ENCODE results near the gene ZNF280C. TPM values are rescaled to one million over a fixed set of nuclear protein-coding genes. Genes with fewer than 3 reads are reported as not detected.

ZNF280C gene, protein sequence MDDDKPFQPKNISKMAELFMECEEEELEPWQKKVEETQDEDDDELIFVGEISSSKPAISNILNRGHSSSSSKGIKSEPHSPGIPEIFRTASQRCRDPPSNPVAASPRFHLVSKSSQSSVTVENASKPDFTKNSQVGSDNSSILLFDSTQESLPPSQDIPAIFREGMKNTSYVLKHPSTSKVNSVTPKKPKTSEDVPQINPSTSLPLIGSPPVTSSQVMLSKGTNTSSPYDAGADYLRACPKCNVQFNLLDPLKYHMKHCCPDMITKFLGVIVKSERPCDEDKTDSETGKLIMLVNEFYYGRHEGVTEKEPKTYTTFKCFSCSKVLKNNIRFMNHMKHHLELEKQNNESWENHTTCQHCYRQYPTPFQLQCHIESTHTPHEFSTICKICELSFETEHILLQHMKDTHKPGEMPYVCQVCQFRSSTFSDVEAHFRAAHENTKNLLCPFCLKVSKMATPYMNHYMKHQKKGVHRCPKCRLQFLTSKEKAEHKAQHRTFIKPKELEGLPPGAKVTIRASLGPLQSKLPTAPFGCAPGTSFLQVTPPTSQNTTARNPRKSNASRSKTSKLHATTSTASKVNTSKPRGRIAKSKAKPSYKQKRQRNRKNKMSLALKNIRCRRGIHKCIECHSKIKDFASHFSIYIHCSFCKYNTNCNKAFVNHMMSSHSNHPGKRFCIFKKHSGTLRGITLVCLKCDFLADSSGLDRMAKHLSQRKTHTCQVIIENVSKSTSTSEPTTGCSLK
- total RNA-seq, result 7.1 and 12.1 TPM in 2 replicates

DNA sequence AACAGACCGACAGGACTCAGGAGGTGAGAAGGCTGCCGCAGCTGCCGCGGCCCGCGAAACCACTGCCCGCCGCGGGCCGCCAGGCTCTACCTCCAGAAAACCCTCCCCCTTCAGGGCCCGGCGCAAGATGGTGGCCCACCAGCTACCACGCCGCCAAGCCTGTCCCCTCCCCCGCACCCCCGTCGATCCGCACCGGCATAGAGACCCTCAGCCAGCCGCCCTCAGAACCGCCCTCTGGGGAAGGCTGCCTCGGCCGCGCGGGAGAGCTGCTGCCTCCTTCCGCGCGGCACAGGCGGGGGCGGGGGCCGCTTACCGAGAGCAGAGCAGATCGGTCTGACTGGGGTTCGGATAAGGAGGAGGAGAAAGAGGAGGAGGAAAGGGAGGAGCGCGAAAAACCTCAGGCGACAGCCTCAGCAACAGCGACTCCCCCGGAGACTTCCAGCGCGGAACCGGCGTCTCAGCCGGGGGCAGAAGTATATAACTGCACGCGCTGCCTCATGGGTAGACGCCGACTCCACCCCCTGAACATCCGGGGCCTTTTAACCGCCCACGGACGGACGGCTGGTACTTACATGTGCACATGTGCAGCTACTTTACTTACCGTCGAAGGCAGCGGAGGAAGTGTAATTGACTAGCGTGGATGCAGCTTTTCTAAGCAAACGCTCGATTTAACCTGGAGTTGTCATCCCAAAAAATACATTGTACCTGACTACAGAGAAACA, at the start of gene ZNF280C:
Gene ZNF280C (minus strand): TSS at position 451 of the 722 bp plus-strand sequence. CDS start 8,450 bp downstream, outside the sequence.
- peak; percentile 26 for TF ChIP-seq CTCF (IDR thresholded peaks at IDR 0.05; ENCODE audit: insufficient read depth, low read depth, low read length)
- DNase-seq (ENCODE audit: low read depth), result peak; percentile 92
- H3K4me3 ChIP-seq (ENCODE audit: low read depth, low read length), result peak within 1 kb of the TSS; percentile 71

- no peak for DNase-seq (ENCODE audit: low read depth)
- H3K4me3 ChIP-seq (ENCODE audit: low read depth, low read length), result no peak overlapping the region
- no peak for TF ChIP-seq CTCF (IDR thresholded peaks at IDR 0.05; ENCODE audit: insufficient read depth, low read depth, low read length)
These were observed 36.1 kb upstream of the ZNF280C start for GRCh38 chrX:130304587-130305368.

- no peak for TF ChIP-seq CTCF (IDR thresholded peaks at IDR 0.05; ENCODE audit: insufficient read depth, low read depth, low read length)
- no peak for DNase-seq (ENCODE audit: low read depth)
- no peak overlapping the region for H3K4me3 ChIP-seq (ENCODE audit: low read depth, low read length)
These were observed 33.3 kb upstream of the ZNF280C start for GRCh38 chrX:130301977-130302376.

- no peak for TF ChIP-seq CTCF (IDR thresholded peaks at IDR 0.05; ENCODE audit: insufficient read depth, low read depth, low read length)
- no peak for DNase-seq (ENCODE audit: low read depth)
- no peak overlapping the region for H3K4me3 ChIP-seq (ENCODE audit: low read depth, low read length)
These were observed 32.7 kb upstream of the ZNF280C start for GRCh38 chrX:130301405-130301804.

GRCh38 chrX:130300010-130300282, 31.2 kb upstream of the ZNF280C start:
- DNase-seq (ENCODE audit: low read depth), result no peak
- H3K4me3 ChIP-seq (ENCODE audit: low read depth, low read length), result peak overlapping the region; percentile 12
- TF ChIP-seq CTCF (IDR thresholded peaks at IDR 0.05; ENCODE audit: insufficient read depth, low read depth, low read length), result no peak

Measured in fibroblast of villous mesenchyme (primary cell).